Esophagus muscularis mucosa (tissue), 3 donors: ENCODE measurements around the gene CLEC4G.

Source experiments
- POLR2A ChIP-seq: fragments of 450-650 bp; IDR thresholded peaks from one replicate; pipeline ENCODE4 v1.6.1; 2017; ENCODE audit warnings: antibody characterized with exemption, moderate library complexity, mild to moderate bottlenecking, low read depth
- TF ChIP-seq, protein P1 (sequence below), 3 experiments: fragments of 200-600 bp in 2 of 3; fragments of 450-650 bp in 1 of 3; sonication (generic) in 2 of 3; IDR thresholded peaks; one replicate each; pipeline ENCODE4 v1.5.1; 2017 to 2019; ENCODE audit warnings: antibody characterized with exemption in 3 of 3, mild to moderate bottlenecking in 2 of 3, moderate library complexity in 1 of 3

DNA sequence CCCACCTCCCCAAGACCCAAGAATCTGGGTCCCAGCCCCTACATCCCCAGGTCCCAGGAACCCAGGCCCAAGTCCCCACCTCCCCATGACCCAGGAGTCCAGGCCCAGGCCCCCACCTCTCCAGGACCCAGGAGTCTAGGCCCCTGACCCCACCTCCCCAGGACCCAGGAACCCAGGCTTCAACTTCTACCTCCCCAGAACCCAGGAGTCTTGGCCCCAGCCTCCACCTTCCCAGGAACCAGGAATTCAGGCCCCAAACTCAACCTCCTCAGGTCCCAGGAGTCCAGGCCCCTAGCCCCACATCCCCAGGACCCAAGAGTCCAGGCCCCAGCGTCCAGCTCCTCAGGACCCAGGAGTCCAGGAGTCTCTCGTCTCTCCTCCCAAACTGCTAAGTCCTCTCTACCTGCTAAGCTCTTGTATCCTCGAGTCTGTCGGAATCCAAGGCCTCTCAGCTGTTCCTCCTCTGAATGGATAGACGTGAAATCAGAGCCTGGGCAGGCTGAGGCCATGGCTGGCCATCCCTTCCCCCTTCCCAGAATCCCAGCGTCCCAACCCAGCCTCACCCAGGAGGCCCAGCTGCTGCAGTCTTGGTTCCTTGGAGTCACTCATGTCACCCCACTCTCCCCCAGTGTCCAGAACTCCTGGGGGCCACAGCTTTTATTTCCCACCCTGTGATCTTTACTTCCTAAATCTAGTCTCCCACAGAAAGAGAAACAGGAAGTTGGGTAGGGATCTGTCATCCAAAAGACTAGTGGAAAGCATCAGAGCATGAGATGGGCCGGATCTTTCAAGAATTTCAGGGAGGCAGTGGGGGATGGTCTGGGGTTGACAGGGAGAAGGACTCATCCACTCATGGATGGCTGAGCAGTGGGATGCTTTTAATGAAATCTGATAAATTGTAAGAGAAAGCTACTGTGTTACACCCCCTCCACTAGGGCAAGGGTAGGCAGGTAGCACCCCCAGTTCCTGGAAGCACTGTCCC, 15.3 kb upstream of the CLEC4G start, which contains the start of gene CD209:
- no peak for TF ChIP-seq POLR2A
- TF ChIP-seq, protein P1, sequence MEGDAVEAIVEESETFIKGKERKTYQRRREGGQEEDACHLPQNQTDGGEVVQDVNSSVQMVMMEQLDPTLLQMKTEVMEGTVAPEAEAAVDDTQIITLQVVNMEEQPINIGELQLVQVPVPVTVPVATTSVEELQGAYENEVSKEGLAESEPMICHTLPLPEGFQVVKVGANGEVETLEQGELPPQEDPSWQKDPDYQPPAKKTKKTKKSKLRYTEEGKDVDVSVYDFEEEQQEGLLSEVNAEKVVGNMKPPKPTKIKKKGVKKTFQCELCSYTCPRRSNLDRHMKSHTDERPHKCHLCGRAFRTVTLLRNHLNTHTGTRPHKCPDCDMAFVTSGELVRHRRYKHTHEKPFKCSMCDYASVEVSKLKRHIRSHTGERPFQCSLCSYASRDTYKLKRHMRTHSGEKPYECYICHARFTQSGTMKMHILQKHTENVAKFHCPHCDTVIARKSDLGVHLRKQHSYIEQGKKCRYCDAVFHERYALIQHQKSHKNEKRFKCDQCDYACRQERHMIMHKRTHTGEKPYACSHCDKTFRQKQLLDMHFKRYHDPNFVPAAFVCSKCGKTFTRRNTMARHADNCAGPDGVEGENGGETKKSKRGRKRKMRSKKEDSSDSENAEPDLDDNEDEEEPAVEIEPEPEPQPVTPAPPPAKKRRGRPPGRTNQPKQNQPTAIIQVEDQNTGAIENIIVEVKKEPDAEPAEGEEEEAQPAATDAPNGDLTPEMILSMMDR (IDR thresholded peaks at IDR 0.05): no peak
